Dermis microvascular lymphatic vessel endothelial cell (primary cell): ENCODE measurements around the gene PIGN. TPM values are rescaled to one million over a fixed set of nuclear protein-coding genes. Genes with fewer than 3 reads are reported as not detected.

ENCODE experiments used
- DNase-seq, 2 donors: peaks; one replicate each; pipeline versions ENCODE4 v3.0.0 to v3.0.0-alpha.2; 2010; ENCODE audit warnings: low read depth in 2 of 2
- total RNA-seq: library from RNA; depleted of rRNA; stranded (reverse); fragments of >200 nt; gene quantifications from 2 replicates; pipeline ENCODE4 v1.2.1, GENCODE V29; 2014

Gene PIGN
- 37.3 and 40.6 TPM in 2 replicates for total RNA-seq

GRCh38 chr18:62186774-62187542 lies at the start of gene PIGN, which contains the start of gene RELCH:
PIGN (minus strand) TSS chr18:62187056; CDS start chr18:62161353, 25,703 bp downstream.
RELCH (plus strand) TSS chr18:62187255; CDS start chr18:62187506, 251 bp downstream.
- DNase-seq, result peak; percentile 98 to 99

GRCh38 chr18:62236252-62236651 lies 49.4 kb upstream of the PIGN start:
- no peak for DNase-seq

- no peak for DNase-seq
Measured at GRCh38 chr18:62226047-62226446, 39.2 kb upstream of the PIGN start.

GRCh38 chr18:62224229-62224628 lies 37.4 kb upstream of the PIGN start:
- no peak for DNase-seq

- no peak for DNase-seq
Measured at GRCh38 chr18:62214790-62215189, 27.9 kb upstream of the PIGN start.

- no peak for DNase-seq
Measured at GRCh38 chr18:62211325-62211828, 24.5 kb upstream of the PIGN start.

- DNase-seq, result no peak
Measured at GRCh38 chr18:62210138-62210537, 23.3 kb upstream of the PIGN start.

GRCh38 chr18:62209046-62209445 lies 22.2 kb upstream of the PIGN start:
- no peak for DNase-seq

GRCh38 chr18:62206593-62206992 lies 19.7 kb upstream of the PIGN start:
- no peak for DNase-seq

GRCh38 chr18:62205824-62206223 lies 19.0 kb upstream of the PIGN start:
- DNase-seq, result no peak

GRCh38 chr18:62201870-62202269 lies 15.0 kb upstream of the PIGN start:
- DNase-seq, result no peak

GRCh38 chr18:62200121-62200914 lies 13.5 kb upstream of the PIGN start:
- DNase-seq, result no peak

- no peak for DNase-seq
Measured at GRCh38 chr18:62199629-62200028, 12.8 kb upstream of the PIGN start.

- no peak for DNase-seq
Measured at GRCh38 chr18:62198259-62198658, 11.4 kb upstream of the PIGN start.

GRCh38 chr18:62196980-62197379 lies 10.1 kb upstream of the PIGN start:
- no peak for DNase-seq

GRCh38 chr18:62196079-62196478 lies 9.2 kb upstream of the PIGN start:
- DNase-seq, result no peak

- DNase-seq, result no peak
Measured at GRCh38 chr18:62189208-62189607, 2.4 kb upstream of the PIGN start.

GRCh38 chr18:62187543-62188510 lies 971 bp upstream of the PIGN start:
- DNase-seq, result peak in 1 of 2 donors; percentile 37

- no peak for DNase-seq
Measured at GRCh38 chr18:62186499-62186773, 420 bp downstream of the PIGN start.

GRCh38 chr18:62183578-62184195 lies 3.2 kb downstream of the PIGN start:
- peak; percentile 64 to 68 for DNase-seq

GRCh38 chr18:62182220-62182619 lies 4.6 kb downstream of the PIGN start:
- DNase-seq, result no peak
